NCI-H2029 (cell line): ENCODE data around the gene RPS16.
A peak's percentile ranks its signal among the peaks of the same experiment; 100 is the strongest.

Experiments used
- DNase-seq: peaks from one replicate; lab custom pipeline; 2025; lab: John Stamatoyannopoulos, UW

The RPS16 gene

DNA sequence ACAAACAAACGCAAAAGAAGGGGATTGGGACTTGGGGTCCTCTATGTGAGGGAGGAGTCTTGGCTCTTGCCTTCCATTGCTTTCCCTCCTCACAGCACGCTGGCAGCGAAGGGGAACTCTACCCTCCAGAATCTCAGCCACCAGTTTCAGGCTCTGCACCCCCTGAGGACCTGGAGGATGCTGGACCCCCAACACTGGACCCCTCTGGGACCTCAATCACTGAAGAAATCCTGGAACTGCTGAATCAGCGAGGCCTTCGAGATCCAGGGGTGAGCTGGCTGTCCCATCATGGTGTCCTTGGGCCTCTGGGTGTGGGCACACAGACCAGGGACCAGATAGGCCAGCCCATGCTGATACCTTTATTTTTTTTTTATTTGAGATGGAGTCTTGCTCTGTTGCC, 13.7 kb downstream of the RPS16 start:
- no peak for DNase-seq

DNA sequence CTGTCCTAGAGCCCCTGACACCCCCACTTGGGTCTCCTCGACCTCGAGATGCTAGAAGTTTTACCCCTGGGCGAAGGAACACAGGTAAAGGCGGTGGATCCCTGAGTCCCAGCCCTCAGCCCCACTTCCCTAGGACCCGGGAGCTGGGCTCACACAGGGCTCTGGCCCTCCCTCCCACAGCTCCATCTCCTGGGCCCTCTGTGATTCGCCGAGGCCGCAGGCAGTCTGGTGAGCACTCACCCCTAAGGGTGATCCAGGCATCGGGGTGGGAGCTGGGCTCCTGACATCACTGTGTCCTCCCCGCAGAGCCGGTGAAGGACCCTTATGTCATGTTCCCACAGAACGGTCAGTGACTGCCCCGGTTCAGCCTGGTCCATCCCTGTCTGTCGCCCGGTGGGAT, 15.0 kb downstream of the RPS16 start:
- no peak for DNase-seq

GRCh38 chr19:39419003-39419402, 16.7 kb downstream of the RPS16 start:
- DNase-seq = no peak

- no peak for DNase-seq
Measured at GRCh38 chr19:39417463-39418181, 18.1 kb downstream of the RPS16 start.

DNA sequence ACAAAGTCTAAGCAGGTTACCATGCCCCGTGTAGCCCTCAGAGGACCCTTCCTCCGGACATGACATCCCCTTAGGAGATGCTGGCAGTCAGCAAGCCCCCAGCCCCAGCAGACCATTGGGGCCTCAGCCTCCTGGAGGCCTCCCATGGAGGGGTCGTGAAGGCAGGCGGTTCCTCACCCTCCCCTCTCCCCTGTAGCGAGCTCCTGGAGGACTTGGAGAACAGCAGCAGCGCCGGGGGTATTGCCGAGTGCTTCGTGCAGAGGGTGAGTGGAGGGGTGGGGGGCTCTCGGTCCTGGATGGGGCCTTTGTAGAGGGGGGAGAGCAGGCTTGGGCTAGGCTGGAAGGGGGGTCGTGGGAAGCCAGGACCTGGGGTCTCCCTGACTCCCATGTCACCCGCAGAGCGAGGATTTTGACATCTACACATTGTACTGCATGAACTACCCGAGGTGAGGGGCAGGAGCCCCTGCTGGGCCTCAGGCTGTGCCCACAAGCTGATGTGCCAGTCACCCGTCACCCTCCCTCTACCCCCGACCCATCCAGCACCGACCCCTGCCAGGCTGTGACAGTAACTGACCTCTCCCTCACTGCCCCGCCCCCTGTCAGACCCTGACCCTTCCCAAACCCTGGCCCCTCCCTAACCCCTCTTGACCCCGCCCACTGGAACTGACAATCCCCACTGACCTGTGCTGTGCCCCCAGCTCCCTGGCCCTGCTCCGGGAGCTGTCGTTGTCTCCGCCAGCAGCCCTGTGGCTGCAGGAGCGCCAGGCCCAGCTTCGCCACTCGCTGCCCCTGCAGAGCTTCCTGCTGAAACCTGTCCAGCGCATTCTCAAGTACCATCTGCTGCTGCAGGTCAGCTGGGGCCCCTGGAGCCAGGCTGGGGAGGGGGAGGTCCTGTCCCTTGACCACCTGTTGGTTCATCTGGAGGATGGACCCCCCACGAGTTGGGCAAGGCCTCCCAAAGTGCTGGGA, 19.3 kb downstream of the RPS16 start:
- DNase-seq = no peak

- no peak for DNase-seq
Measured at GRCh38 chr19:39415111-39416046, 20.4 kb downstream of the RPS16 start.

- no peak for DNase-seq
Measured at GRCh38 chr19:39413911-39414608, 21.7 kb downstream of the RPS16 start.

DNA sequence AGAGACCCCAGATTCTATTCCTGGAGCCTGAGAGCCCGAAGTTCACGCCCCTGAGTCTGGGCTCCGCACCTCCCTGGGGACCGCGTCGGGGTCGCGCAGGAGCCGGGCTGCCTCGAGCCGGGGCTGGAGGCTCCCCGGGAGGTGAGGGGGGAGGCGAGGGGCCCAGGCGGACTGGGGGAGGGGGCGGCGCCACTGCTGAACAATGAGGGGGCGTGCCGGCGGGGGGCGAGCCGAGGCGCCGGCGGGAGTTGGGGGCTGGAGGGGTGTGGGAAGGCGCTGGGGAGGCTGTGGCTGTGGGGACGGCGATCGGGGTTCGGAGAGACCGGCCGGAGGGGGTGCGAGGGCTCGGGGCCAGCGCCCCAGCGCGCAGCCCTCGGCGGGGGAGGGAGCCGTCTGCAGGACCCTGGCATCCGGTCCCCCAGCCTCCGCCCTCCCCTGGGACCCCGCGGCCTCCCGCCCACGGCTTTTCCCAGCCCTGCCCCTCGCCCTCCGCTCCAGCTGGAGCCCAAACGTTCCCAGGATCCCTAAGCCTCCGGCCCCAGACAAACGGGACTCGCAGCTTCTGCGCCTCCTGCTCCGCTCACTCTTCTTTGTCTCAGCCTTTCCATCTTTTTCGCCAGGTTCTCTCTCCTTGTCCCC, 22.4 kb downstream of the RPS16 start:
- DNase-seq = no peak

DNA sequence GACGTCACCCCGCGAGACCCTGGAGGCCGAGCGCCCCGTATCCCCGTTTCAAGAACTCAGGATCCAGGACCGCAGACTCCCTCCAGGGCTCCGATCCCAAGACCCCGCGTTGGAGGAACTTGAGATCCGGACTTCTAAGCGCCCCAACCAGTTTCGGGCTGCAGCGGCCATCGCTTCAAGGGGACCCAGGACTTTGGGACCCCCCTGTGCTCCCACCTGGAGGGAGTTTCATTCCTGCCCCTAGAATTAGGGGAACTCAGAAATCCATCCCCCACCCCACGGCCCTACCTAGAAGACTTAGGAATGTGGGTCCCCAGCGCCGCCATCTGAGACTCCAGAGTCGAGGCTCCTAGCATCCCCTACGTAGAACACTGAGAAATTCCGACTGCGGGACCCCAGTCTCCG, 22.9 kb downstream of the RPS16 start:
- no peak for DNase-seq

- DNase-seq = peak; percentile 99
Measured at GRCh38 chr19:39412100-39412866, 23.5 kb downstream of the RPS16 start, which contains the start of gene PLEKHG2. PLEKHG2 (plus strand) TSS chr19:39412669; CDS start chr19:39414087, 1,418 bp downstream.

GRCh38 chr19:39411832-39412099, 24.0 kb downstream of the RPS16 start:
- peak; percentile 87 for DNase-seq

DNA sequence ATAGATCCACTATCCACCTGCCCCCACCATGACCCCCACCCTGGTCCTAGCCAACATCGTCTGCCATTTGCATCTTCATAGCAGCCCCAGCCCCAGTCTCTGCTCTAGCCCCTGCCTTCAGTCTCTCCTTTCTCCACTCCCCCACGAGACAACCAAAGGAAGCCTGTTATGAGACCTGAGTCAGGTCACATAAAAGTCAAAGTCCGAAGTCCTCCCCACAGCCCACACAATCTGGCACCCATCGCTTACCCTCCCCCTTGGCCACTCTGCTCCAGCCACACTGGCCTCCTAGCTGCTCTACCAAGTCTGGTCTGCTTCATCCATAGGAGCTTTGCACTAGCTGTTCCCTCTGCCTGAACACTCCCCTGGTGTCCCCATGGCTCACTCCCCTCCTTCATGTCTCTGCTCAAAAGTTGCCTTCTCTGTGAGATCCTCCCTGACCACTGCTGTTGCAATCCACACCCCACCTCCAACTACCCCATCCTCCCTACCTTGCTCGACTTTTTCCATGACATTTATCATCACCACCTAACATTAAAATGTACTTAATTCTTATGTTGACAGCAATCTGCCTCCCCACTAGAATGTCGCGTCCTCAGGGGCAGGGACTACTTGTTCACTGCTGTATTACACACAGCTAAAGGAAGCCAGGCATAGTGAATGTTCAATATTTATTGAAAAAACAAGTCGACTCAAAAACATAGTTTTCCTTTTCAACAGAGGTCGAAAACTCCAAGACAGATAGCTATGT, 24.5 kb downstream of the RPS16 start:
- DNase-seq = no peak

DNA sequence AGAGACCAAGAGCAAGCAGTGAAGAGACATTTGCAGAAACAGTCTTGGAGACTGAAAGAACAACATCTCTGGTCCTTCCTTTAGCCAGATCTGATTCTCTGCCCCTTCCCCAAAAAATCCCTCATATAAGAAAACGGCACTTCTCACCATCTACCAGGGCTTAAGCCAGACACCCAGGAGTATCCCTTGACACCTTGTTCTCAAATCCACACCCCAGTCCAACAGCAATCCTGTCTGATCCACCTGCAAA, 25.0 kb downstream of the RPS16 start:
- no peak for DNase-seq

- DNase-seq = peak; percentile 59
Measured at GRCh38 chr19:39410017-39410830, 25.5 kb downstream of the RPS16 start.

- DNase-seq = peak; percentile 97
Measured at GRCh38 chr19:39409208-39410016, 26.3 kb downstream of the RPS16 start.

DNA sequence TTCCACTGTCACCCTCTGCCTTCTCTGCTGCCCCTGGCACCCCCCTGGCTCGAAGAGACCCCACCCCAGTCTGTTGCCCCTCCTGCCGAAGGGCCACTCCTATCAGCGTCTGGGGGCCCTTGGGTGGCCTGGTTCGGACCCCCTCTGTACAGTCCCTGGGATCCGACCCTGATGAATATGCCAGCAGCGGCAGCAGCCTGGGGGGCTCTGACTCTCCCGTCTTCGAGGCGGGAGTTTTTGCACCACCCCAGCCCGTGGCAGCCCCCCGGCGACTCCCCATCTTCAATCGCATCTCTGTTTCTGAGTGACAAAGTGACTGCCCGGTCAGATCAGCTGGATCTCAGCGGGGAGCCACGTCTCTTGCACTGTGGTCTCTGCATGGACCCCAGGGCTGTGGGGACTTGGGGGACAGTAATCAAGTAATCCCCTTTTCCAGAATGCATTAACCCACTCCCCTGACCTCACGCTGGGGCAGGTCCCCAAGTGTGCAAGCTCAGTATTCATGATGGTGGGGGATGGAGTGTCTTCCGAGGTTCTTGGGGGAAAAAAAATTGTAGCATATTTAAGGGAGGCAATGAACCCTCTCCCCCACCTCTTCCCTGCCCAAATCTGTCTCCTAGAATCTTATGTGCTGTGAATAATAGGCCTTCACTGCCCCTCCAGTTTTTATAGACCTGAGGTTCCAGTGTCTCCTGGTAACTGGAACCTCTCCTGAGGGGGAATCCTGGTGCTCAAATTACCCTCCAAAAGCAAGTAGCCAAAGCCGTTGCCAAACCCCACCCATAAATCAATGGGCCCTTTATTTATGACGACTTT, 27.1 kb downstream of the RPS16 start:
- peak; percentile 59 for DNase-seq
